HG03460 (cell line): ENCODE results near the gene KLHL28.
A peak's percentile ranks its signal among the peaks of the same experiment; 100 is the strongest.

Experiments
- ATAC-seq: cut with Tn5 transposase; IDR thresholded peaks from one replicate; pipeline ENCODE4 v1.9.1; 2021; ENCODE audit not compliant: unreplicated experiment

Gene KLHL28

DNA sequence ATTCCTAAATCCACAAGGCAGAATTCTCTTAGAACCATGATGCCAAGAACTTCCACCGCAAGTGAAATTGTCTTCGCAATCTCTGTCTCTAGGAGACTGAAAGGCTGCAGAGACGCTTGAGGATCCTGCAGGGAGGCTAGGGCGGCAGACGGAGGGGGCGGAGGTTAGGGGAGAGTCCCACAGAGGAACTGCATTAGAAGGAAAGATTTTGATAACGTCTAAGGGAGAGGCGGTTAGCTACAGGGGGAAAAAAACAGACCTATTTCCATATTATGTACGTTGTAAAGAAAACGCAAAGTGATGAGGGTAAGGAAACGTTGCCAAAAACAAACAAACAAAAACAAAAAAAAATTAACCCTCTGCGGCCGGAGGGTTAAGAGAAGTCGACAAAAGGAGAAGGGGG, 595 bp downstream of the KLHL28 start:
- peak; percentile 27 for ATAC-seq

DNA sequence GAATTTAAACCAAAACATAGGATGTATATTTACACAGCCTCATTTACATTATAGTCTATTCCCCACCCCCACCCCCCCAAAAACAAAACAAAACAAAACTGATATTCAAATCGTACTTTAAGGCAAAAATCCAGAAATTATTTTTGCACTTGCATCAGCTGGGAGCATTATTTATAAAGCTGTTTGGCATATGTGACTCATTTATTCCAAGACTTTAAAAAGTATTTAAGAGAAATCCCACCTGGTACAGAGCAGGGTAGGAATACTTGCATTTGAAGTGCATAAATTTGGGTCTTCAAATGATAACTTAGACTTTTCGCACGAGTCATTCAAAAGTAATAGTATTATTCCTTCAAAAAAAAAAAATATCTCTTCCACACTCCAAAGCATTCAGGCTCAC, 1.1 kb downstream of the KLHL28 start:
- ATAC-seq = no peak

DNA sequence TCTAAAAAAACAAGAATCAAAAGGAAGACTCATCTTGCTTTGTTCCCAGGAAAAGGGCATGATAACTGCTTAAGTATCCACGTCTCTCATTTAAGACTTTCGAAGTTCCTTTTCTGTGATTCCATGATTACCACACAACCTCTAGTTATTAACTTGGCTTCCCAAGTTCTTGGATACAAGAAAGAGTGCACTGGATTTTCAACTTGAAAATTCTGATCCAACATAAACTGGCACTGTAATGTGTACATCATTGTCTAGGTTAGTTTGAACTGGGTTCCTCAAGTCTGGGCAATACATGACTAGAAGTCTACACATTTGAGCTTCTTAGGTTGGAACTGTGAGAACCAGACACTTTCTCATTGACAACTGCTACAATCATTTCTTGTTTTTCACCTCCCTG, 1.6 kb downstream of the KLHL28 start:
- ATAC-seq = no peak

DNA sequence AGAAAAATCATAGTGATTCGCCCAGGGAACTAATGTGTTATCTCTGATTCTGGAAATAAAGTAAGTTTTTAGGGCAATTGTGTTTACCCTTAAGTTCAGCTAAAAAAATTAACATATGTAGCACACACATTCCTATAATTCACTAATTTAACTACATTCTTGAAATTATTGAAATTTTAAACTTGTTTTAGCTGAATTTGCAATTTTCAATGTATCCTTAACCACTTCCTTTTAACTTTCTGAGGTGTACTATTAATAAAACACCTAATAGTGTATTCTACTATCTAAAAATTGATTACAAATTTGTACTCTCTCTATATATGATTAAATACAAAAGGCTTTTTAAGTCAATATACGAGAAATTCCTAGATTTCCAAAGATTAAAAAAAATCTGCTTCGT, 2.2 kb downstream of the KLHL28 start:
- ATAC-seq = no peak

DNA sequence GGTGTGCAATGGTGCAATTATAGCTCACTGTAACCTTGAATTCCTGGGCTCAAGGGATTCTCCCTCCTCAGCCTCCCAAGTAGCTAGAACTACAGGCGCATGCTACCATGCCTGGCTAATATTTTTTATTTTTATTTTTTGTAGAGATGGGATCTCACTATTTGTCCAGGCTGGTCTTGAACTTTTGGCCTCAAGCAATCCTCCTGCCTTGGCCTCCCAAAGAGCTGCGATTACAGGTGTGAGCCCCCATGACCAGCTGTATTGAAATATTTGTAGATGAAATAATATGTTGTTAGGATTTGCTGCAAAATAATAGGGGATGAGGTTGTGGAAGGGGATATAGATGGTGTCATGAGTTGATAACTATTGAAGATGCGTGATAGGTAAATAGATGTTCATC, 4.9 kb downstream of the KLHL28 start:
- no peak for ATAC-seq

DNA sequence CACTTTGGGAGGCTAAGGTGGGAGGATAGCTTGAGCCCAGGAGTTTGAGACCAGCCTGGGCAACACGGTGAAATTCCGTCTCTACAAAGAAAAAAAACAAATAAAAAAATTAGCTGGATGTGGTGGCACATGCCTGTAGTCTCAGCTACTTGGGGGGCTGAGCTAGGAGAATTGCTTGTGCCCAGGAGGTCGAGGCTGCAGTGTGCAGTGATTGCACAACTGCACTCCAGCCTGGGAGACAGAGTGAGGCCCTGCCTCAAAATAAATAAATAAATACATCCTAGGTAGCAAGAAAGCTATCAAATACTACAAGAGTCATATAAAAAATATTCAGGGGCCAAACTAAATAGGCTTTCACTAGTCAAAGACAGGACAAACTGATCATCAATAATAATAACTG, 6.2 kb downstream of the KLHL28 start:
- ATAC-seq = no peak

DNA sequence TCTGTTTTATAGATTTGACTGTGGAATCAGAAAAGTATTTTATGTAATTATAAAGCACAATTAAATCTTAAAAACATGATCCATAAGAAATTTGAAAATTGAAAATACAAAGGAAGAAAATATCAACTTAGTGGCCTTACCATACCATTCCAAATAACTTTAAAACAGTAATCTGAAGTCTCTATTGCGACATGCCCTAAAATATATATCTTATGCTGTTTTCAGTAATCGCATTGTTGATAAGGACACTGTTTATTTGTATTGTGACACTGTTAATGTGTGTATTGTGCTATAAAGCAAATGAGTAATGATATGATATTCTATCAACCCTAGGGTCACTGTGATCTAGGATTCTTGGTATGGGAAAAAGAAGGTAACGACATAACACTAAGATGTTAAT, 7.0 kb downstream of the KLHL28 start:
- ATAC-seq = no peak

DNA sequence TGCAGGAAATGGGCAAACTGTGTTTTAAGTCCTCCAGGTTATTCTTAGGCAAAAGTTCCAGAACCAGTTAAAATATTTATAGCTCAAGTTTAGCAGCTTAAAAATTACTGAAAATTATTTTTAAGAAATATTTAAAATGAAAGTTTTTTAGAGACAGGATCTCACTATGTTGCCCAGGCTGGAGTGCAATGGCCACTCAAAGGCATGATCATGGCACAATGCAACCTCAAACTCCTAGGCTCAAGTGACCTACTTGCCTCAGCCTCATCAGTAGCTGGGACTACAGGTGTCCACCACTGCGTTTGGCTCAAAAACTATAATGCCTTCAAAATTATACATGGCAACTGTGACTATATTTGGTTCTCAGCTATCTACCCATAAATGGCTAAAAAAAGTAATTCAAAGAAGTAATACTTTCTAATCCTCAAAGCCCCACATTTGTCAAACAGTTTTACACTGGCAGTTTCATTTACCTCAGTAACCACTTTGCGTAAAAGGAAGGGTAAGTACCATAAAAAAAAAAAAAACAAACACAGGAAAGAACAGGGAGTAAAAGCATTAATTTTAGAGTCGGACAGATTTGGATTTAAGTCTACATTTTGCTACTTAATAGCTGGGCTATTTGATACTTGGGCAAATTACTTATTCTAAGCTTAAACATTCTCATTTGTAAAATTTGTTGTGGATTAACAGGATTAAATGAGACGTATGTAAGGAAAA, 9.2 kb downstream of the KLHL28 start:
- no peak for ATAC-seq

DNA sequence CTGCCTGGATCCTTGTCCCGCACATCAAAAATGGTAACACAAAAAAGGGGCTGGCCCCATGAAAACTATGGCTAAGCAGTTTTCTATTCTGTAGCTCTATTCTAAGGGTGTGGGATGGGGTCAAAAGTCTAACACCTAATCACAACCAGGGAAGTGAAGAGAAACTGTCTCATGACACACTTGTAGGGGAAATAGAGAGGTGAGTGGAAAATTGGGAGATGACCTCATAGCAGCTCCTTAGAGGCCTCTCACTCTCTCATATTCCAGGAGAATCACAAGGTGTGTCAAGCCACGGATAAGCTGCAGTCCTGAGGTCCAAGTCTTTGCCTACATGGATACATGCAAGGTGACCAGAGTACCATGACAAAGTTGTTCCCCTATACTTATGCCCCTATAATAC, 10.7 kb downstream of the KLHL28 start:
- no peak for ATAC-seq

DNA sequence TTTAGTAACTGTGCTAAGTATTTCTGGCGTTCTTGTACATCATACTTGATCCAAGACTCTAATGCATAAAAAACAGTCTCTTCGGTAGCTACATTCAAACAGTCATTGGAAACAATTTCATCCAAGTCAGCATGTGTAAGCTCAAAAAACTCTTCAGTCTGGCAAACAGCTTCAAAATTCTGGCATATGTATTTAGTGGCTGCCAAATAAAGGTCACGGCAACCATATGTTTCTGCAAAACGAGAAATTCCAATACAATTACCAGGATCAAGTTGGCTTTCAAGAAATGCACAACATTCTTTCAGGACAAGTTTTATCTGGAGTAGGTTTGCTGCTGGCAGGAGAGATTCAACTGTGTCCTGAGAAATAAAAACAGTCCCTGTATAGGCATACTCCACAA, 16.5 kb downstream of the KLHL28 start:
- ATAC-seq = no peak

DNA sequence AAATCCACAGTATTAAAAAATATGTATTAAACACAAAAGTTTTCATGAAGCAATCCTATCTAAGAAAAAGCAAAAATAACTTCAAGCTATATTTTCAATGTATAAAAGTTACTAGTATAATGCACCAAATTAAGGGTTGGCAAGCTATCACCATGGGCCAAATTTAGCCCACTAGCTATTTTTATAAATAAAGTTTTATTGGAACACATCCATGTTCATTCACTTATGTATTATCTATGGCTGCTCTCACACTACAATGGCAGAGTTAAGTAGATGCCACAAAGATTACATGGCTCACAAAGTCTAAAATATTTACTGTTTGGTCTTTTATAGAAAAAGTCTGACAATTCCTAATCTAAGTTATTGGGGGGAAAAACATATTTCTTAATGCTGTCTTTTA, 17.6 kb downstream of the KLHL28 start:
- ATAC-seq = no peak

DNA sequence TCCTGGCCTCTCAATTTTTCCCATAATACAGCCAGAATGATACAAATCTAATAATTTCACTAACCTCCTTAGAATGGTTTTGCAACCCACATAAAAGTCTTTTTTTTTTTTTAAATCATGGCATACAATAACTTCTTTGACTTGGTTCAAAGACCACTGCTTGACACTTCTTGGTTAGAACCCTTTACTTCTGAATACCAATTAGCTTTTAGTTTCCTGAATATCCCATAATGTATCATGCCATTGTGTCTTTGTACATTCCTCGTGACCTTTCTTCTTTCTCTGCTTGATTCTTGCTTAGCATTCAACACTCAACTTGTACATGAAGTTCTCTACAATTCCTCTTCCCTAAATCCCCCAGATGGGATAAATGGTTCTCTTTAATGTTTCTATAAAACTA, 19.3 kb downstream of the KLHL28 start:
- no peak for ATAC-seq

DNA sequence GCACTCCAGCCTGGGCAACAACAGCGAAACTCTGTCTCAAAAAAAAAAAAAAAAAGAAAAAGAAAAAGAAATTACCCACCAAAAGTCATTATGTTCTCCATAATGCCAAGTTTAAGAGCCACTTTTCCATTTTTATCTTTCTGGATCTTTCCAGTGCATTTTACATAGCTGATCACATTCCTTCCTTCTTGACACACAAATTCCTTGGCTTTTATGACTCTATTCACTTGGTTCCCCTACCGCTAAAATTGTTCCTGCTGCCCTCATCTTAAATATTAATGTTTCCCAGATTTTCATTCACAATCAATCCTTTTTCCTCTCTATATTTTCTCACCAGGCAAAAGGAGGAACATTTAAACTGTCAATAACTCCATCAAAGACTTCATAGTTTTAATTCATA, 20.2 kb downstream of the KLHL28 start:
- no peak for ATAC-seq

DNA sequence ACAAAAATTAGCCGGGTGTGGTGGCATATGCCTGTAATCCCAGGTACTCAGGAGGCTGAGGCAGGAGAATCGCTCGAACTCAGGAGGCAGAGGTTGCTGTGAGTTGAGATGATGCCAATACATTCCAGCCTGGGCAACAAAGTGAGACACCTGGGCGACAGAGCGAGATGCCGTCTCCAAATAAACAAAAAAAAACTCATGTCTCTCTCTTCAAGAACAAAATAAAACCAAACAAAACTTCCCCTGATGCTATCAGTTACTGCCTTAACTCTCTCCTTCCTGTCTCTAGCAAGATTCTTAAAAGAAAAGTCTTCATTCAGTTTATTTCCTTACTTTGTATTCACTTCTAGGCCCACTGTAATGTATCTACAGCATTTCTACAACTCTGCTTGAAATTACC, 20.8 kb downstream of the KLHL28 start:
- ATAC-seq = no peak

DNA sequence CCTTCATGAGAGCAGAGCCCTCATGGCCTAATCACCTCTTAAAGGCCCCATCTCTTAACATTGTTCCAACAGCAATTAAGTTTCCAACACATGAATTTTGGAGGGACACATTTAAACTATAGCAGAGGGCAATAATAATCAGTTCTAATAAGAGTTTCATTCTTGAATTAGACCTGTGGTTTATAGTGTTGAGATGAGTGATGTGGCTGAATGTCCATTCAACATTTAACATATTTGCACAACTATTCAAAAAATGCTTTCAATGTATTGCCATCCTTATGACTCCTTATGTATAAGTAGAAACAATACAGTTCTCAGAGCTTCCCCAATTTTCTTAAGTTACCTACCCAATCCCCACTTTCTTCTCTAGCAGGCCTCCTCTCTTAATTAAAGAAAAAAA, 21.5 kb downstream of the KLHL28 start:
- no peak for ATAC-seq

DNA sequence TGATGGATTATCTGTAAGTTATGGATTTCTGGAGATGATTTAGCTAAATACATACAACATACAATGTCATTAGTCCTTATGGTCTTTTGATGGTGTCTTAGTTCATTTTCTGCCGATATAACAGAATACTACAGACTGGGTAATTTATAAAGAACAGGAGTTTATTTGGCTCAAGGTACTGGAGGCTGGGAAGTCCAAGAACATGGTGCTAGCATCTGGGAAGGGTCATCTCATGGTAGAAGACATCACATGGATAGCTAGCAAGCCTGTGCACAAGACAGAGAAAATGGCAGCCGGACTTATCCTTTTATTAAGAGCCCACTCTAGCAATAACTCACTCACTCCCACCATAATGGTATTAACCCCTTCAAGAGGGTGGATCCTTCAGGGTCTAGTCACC, 24.2 kb downstream of the KLHL28 start:
- ATAC-seq = no peak

DNA sequence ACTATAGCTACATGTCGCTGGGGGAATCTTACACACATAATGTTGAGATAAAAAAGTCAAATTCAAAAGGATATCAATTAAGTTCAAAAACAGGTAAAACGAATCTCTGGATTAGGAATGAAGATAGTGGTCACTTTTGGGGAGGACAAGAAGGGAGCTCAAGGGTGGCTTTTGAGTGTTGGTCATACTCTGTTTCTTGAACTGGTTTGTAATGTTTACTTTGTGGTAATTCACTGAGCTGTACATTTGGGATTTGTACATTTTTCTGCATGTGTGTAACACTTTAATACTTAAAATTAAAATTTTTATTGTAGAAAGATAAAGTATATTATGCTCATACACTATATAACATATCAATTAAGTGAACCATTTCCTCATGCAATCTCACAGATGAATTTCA, 26.6 kb downstream of the KLHL28 start:
- ATAC-seq = no peak

DNA sequence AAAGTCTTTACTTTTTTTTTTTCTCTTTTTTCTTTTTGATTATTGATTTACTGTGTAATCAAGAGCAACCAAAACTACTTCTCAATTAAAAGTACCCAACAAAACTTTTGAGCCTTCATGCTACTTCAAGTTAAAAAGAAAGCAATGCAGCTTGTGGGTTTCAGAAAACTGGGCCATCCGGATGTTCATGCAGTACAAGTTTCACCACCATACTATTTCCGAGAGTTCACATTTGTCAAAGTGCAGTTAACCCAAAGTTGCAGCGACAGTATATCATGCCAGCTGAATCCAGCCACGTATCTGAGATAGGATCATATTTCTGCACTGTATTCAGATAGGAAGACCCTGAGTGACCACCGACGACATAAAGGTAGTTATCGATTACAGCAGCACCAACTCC, 33.0 kb downstream of the KLHL28 start:
- no peak for ATAC-seq

DNA sequence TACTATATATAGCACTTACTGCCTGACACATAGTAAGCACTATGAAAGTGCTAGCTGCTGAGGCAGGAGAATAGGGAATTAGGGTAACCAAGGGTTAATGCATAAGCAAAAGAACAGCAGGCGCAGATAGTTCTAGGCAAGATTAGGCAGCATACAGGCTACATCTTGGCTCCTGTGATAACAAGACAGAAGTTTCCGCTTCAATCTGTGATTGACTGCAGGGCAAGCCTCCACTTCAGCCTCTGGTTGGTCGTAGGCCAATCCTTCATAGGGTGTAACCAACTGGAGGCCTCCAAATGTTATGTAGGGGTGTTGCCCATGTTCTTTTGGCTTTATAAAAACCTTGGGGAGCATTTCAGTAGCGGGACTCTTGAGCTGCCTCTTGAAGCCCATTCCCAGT, 46.9 kb downstream of the KLHL28 start:
- ATAC-seq = no peak

DNA sequence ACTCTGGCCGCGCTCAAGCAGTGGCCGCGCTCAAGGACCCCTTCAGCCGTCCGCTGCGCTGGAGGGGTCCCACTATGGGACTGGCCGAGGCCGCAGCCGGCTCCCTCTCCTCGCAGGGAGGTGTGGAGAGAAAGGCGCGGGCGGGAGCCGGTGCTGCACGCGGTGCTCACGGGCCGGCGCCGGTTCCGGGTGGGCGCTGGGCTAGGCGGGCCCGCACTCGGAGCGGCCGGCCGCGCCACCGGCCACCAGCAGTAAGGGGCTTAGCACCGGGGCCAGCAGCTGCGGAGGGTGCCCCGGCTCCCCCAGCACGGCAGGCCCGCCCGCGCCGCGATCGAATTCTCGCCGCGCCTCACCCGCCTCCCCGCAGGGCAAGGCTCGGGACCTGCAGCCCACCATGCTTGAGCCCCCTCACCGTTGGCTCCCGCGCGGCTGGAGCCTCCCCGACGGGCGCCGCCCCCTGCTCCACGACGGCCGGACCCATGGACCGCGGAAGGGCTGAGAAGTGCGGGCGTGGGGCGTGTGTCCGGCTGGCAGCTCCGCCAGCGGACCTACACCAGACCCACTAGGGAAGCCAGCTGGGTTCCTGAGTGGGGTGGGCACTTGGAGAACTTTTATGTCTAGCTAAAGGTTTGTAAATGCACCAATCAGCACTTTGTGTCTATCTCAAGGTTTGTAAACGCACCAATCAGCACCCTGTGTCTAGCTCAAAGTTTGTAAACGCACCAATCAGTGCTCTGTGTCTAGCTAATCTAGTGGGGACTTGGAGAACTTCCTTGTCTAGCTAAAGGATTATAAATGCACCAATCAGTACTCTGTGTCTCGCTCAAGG, 49.5 kb downstream of the KLHL28 start:
- no peak for ATAC-seq

DNA sequence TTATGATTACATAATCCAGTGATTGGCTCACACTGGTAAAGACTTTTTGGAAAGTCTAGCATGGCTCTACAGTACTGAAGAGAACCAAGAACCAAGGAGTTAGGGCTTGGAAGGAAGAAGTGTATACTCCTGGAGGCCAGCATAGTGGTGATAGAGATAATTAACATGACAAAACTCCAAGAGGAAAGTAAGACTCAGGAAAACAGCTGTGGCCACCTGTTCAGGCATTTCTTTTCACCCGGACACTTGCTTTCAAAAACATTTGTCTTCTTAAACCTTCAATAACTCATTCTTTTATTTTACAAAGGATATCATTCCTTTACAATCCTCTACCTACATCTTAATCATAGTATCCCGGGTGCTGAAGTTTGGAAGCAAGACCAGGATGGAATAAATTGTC, 50.9 kb downstream of the KLHL28 start:
- no peak for ATAC-seq

DNA sequence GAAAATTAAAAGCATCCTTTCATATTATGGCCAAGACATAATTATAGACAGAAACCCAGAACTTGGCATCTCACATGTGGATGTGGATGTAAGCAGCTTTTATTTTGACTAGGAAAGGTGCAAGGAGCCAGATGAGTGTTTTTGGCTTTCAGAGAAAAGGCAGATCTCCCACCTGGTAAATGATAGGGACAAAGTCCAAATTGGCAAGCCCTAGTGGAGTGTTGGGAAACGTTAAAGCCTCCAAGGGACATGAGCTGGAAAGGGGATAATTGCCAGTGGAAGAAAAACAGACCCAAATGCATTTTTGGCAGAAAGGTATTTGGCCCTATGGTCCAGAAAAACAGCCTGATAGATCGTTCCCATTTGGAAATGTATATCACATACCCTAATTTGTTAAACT, 60.1 kb downstream of the KLHL28 start:
- no peak for ATAC-seq

DNA sequence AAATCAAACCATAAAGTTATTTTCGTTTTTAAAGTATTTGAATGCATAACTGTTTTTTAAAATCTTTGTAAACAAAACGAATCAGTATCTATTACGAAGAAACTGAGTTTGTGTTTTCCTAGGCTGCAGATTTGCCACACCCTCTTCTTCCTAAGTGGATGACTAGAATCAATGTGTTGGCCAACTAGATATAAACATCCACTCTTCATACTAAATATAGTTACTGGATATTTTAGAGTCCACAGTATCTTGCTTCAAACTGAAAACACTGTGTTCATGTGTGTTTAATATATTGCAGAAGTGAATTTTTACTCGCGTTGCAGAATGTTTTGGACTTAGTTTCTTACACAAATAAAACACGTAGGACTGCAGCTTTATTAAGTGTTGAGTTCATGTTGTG, 63.2 kb downstream of the KLHL28 start:
- ATAC-seq = no peak
